GM19452 (cell line): Measurements from ENCODE around the gene EPN2.

ENCODE experiments used
- ATAC-seq: cut with Tn5 transposase; IDR thresholded peaks from one replicate; pipeline ENCODE4 v1.9.1; 2021; ENCODE audit not compliant: unreplicated experiment

EPN2 gene

GRCh38 chr17:19307521-19307920 is 70.4 kb downstream of the EPN2 start:
- no peak for ATAC-seq

GRCh38 chr17:19308398-19308797 is 71.2 kb downstream of the EPN2 start:
- no peak for ATAC-seq

- ATAC-seq = no peak
Measured at GRCh38 chr17:19309701-19310100, 72.5 kb downstream of the EPN2 start.

- no peak for ATAC-seq
Measured at GRCh38 chr17:19310151-19310550, 73.0 kb downstream of the EPN2 start.

GRCh38 chr17:19311016-19311415 is 73.8 kb downstream of the EPN2 start:
- ATAC-seq = no peak

- ATAC-seq = no peak
Measured at GRCh38 chr17:19311421-19312215, 74.5 kb downstream of the EPN2 start.

- ATAC-seq = no peak
Measured at GRCh38 chr17:19312406-19312805, 75.2 kb downstream of the EPN2 start.

GRCh38 chr17:19313066-19313745 is 76.0 kb downstream of the EPN2 start:
- ATAC-seq = no peak

GRCh38 chr17:19313746-19314651 is 76.8 kb downstream of the EPN2 start:
- no peak for ATAC-seq

- no peak for ATAC-seq
Measured at GRCh38 chr17:19315104-19315503, 77.9 kb downstream of the EPN2 start.

- no peak for ATAC-seq
Measured at GRCh38 chr17:19316761-19317358, 79.7 kb downstream of the EPN2 start.

- no peak for ATAC-seq
Measured at GRCh38 chr17:19317359-19318095, 80.4 kb downstream of the EPN2 start.

- no peak for ATAC-seq
Measured at GRCh38 chr17:19318611-19319010, 81.4 kb downstream of the EPN2 start.

- ATAC-seq = no peak
Measured at GRCh38 chr17:19319771-19320505, 82.8 kb downstream of the EPN2 start.

GRCh38 chr17:19320876-19321275 is 83.7 kb downstream of the EPN2 start:
- no peak for ATAC-seq

GRCh38 chr17:19321481-19322128 is 84.4 kb downstream of the EPN2 start:
- no peak for ATAC-seq

GRCh38 chr17:19322129-19322505 is 85.0 kb downstream of the EPN2 start:
- no peak for ATAC-seq

- no peak for ATAC-seq
Measured at GRCh38 chr17:19322861-19323260, 85.7 kb downstream of the EPN2 start.

- ATAC-seq = no peak
Measured at GRCh38 chr17:19325542-19325941, 88.4 kb downstream of the EPN2 start.
